Fibroblast of villous mesenchyme (primary cell): ENCODE data around the gene SPATA2. TPM values are rescaled to one million over a fixed set of nuclear protein-coding genes. Genes with fewer than 3 reads are reported as not detected.
A peak's percentile ranks its signal among the peaks of the same experiment; 100 is the strongest.

Source experiments
- DNase-seq: peaks from one replicate; pipeline ENCODE4 v3.0.0-alpha.2; 2010; ENCODE audit warnings: low read depth
- H3K4me3 ChIP-seq: 2 replicates; pipeline ENCODE4 v1.5.1; 2011; ENCODE audit warnings: low read depth, mild to moderate bottlenecking, low read length
- total RNA-seq: library from RNA; depleted of rRNA; stranded (reverse); fragments of >200 nt; gene quantifications from 2 replicates; pipeline ENCODE4 v1.2.3, GENCODE V29; 2012
- TF ChIP-seq, protein P1 (sequence below): IDR thresholded peaks from 2 replicates; pipeline ENCODE4 v1.5.1; 2012; ENCODE audit warnings: low read depth, mild to moderate bottlenecking, low read length; ENCODE audit not compliant: insufficient read depth

Gene SPATA2
- total RNA-seq, 1 donor = 3.9 TPM

DNA sequence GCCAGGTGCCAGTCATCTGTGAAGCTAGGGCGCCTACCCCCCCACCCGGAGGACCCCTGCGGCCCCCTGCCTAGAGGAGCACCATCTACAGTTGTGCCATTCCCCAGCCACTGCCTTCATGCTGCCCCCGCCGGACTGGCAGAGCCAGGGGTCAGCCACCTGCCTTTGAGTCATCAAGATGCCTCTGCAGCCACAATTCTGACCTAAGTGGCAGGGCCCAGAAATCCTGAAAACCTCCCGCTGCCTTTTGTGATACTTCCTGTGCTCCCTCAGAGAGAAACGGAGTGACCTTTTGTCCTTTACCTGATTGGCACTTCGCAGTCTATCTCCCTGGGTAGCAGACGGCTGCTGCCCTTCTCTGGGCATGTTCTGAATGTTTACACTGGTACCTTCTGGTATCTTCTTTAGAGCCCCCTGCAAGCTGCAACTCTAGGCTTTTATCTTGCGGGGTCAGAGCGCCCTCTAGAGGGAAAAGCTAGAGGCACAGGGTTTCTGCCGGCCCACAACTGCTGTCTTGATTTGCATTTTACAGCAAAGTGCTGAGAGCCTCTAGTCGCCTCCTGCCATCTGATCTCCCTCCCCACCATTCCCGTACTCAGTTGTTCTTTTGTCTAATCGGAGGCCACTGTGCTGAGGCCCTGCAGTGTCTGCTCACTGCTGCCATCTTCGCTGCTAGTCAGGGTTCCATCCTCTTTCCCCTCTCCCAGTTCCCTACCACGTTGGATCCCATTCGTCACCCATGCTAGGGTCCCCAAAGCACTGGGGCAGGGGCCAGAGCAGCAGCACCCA, 26.9 kb downstream of the SPATA2 start:
- no peak overlapping the region for H3K4me3 ChIP-seq
- peak; percentile 71 for DNase-seq
- TF ChIP-seq, protein P1, sequence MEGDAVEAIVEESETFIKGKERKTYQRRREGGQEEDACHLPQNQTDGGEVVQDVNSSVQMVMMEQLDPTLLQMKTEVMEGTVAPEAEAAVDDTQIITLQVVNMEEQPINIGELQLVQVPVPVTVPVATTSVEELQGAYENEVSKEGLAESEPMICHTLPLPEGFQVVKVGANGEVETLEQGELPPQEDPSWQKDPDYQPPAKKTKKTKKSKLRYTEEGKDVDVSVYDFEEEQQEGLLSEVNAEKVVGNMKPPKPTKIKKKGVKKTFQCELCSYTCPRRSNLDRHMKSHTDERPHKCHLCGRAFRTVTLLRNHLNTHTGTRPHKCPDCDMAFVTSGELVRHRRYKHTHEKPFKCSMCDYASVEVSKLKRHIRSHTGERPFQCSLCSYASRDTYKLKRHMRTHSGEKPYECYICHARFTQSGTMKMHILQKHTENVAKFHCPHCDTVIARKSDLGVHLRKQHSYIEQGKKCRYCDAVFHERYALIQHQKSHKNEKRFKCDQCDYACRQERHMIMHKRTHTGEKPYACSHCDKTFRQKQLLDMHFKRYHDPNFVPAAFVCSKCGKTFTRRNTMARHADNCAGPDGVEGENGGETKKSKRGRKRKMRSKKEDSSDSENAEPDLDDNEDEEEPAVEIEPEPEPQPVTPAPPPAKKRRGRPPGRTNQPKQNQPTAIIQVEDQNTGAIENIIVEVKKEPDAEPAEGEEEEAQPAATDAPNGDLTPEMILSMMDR = peak; percentile 90

DNA sequence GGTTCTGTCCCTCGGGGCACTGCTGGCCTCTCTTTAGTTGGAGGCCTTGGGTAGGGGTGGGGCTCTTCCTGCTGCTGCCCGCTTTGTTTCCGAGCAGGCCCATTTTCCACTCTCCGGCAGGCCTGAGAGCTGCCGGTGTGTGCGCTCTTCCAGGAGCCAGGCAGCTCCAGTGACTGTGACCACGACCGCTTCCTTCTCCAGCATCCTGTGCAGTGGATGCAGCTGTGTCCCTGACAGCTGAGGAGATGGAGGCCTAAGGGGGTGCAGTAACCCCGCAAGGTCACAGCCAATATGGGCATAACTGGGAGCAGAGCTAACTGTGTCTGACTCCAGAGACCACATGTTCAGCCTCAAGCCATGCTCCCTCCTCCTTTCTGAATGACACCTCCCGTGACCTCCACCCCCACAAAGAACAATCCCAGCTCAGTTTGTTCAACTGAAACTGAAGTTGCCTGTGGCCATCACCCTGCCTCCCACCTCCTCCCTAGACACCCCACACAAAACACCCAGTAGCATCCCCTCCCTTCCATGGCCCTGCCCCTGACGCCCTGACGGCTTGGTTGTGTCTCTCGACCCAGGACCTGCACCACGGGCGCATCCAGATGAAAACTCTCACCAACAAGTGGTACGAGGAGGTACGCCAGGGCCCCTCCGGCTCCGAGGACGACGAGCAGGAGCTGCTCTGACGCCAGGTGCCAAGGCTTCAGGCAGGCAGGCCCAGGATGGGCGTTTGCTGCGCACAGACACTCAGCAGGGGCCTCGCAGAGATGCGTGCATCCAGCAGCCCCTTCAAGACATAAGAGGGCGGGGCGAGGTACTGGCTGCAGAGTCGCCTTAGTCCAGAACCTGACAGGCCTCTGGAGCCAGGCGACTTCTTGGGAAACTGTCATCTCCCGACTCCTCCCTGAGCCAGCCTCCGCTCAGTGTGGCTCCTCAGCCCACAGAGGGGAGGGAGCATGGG, 27.8 kb downstream of the SPATA2 start:
- no peak overlapping the region for H3K4me3 ChIP-seq
- TF ChIP-seq, protein P1 = no peak
- DNase-seq = no peak

DNA sequence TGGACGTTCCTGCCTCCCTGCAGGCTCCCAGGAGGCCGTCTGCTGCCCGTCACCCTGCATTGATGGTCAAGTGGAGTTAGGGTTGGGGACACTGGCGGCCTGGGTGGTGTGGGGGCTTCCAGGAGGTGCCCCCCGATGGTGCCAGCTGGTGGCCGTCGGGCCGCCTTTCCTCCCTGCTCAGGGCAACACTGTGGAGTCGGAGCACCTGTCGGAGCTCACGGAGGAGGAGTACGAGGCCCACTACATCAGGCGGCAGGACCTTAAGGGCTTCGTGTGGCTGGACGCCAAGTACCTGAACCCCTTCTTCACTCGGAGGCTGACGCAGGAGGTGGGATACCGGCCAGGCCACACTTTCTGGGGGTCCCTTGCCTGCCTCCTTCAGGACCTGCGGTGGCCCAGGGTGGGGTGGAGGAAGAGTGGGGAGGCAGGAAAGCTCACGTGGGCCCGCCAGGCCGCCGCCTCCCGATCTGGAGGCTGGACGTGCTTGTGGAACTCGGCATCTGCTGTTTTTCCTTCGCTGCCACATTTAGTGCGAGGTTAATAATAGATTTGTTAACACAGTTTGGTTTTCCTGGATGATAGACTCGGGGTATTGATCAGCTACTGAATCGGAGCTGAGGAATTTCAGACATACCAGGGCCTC, 28.6 kb downstream of the SPATA2 start:
- TF ChIP-seq, protein P1 = no peak
- no peak for DNase-seq
- H3K4me3 ChIP-seq = no peak overlapping the region

DNA sequence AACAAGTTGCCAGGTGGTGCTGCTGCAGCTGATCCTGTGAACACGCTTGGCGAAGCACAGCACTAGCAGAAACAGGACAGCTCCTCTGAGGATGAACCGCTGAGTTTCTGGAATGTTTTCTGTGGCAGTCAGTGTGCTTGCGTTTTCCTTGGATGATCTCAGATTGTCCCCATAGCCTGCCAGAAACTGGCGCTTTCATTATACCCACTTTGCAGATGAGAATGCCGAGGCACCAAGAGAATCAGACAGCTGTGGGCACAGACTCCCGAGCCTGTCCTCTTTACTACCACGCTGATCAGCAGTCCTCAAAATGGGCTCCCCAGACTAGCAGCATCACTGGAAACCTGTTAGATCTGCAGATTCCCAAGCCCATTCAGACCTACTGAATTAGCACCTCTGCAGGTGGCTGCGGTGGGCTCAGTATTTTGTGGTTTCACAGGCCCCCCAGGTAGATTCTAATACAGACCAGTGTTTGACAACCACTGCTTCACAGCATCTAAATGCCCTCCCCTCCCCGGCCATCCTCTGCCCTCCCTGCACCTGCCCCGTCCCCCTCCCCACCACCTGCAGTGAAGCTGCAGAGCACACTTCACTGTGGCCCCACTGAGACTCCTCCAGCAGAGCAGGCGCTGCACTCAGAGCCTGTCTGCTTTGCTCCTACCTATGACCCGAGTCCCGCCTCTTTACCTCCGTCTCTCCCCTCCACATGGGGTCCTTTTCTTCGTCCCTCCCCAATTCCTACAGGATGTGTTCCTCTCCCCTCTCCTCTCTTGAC, 29.6 kb downstream of the SPATA2 start:
- TF ChIP-seq, protein P1 = no peak
- H3K4me3 ChIP-seq = no peak overlapping the region
- no peak for DNase-seq

DNA sequence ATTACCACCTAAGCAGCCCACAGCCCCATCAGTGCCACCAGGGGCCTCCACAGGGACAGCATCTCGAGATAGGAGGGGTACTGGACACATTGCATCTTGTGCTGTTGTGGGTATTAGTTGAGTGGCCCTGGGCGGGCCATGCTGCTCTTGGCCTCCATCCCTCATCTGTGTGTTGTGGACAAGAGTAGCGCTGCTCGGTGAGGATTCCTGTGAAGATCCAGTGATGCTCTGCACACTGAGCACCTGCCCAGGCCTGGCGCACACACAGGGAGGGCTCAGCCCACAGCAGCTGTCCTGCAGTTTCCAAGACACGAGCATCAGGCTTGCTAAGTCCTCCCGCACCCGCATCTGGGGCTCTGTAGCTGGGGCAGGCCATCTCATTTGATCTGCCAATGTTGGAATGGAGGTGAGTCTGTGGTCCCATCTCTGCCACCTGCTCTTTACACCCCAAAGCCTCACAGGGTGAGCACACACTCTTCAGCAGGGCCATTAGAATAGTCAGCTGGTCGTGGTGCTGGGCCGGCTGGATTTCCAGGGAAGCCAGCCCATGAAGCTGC, 32.0 kb downstream of the SPATA2 start:
- TF ChIP-seq, protein P1 = no peak
- no peak for DNase-seq
- no peak overlapping the region for H3K4me3 ChIP-seq
